Liver (tissue), 9 donors: ENCODE data around the gene MARK3. TPM values are rescaled to one million over a fixed set of nuclear protein-coding genes. Genes with fewer than 3 reads are reported as not detected.

Source experiments
- DNase-seq: peaks from one replicate; pipeline ENCODE4 v3.0.0-alpha.2; 2017; ENCODE audit warnings: low spot score
- H3K27ac ChIP-seq, 2 donors: one replicate each; pipeline ENCODE4 v1.7.0; 2013; ENCODE audit warnings: inconsistent platforms in 2 of 2, low read length in 2 of 2, control low read depth in 1 of 2, low read depth in 1 of 2, mild to moderate bottlenecking in 1 of 2
- H3K27me3 ChIP-seq, 4 donors: one replicate each; pipeline versions ENCODE4 v1.6.1 to v1.7.0; 2013; ENCODE audit warnings: low read length in 3 of 4, inconsistent platforms in 1 of 4, mild to moderate bottlenecking in 1 of 4, moderate library complexity in 1 of 4; ENCODE audit not compliant: control insufficient read depth in 4 of 4, insufficient read depth in 4 of 4
- H3K36me3 ChIP-seq, 4 donors: one replicate each; pipeline versions ENCODE4 v1.6.1 to v1.7.0; 2013; ENCODE audit warnings: low read length in 3 of 4, mild to moderate bottlenecking in 3 of 4, low read depth in 1 of 4, moderate library complexity in 1 of 4; ENCODE audit not compliant: control insufficient read depth in 4 of 4, insufficient read depth in 3 of 4
- H3K4me1 ChIP-seq, 4 donors: one replicate each; pipeline versions ENCODE4 v1.6.1 to v1.7.0; 2013; ENCODE audit warnings: low read length in 3 of 4, mild to moderate bottlenecking in 3 of 4, moderate library complexity in 1 of 4; ENCODE audit not compliant: control insufficient read depth in 4 of 4, insufficient read depth in 4 of 4
- H3K4me3 ChIP-seq, 3 donors: one replicate each; pipeline versions ENCODE4 v1.6.1 to v1.7.0; 2013; ENCODE audit warnings: low read length in 3 of 3, control low read depth in 1 of 3, low read depth in 1 of 3, mild to moderate bottlenecking in 1 of 3
- H3K9ac ChIP-seq, 2 donors: one replicate each; pipeline ENCODE4 v1.7.0; 2013; ENCODE audit warnings: low read length in 2 of 2, mild to moderate bottlenecking in 2 of 2, moderate library complexity in 2 of 2, control low read depth in 1 of 2, low read depth in 1 of 2
- H3K9me3 ChIP-seq, 4 donors: one replicate each; pipeline versions ENCODE4 v1.6.1 to v1.7.0; 2013; ENCODE audit warnings: low read length in 3 of 4; ENCODE audit not compliant: control insufficient read depth in 4 of 4
- EGR1 ChIP-seq, 2 donors: IDR thresholded peaks; 2 replicates each; pipeline ENCODE4 v1.6.1; 2016 to 2018; ENCODE audit warnings: antibody characterized with exemption in 2 of 2, low read depth in 2 of 2
- HNF4A ChIP-seq, 2 donors: conservative IDR thresholded peaks; 2 replicates each; pipeline ENCODE4 v1.6.1; 2016; ENCODE audit warnings: antibody characterized with exemption in 2 of 2, mild to moderate bottlenecking in 2 of 2
- HNF4G ChIP-seq: IDR thresholded peaks from 2 replicates; pipeline ENCODE4 v1.6.1; 2016; ENCODE audit warnings: antibody characterized with exemption
- NR2F2 ChIP-seq: IDR thresholded peaks from 2 replicates; pipeline ENCODE4 v1.6.1; 2016; ENCODE audit warnings: antibody characterized with exemption
- RAD21 ChIP-seq, 2 donors: IDR thresholded peaks; 2 replicates each; pipeline ENCODE4 v1.6.1; 2016; ENCODE audit warnings: antibody characterized with exemption in 2 of 2, mild to moderate bottlenecking in 2 of 2
- RXRA ChIP-seq, 2 donors: IDR thresholded peaks; 2 replicates each; pipeline ENCODE4 v1.6.1; 2017 to 2018; ENCODE audit warnings: antibody characterized with exemption in 2 of 2, mild to moderate bottlenecking in 1 of 2
- SP1 ChIP-seq: IDR thresholded peaks from 2 replicates; pipeline ENCODE4 v1.6.1; 2018; ENCODE audit warnings: antibody characterized with exemption, mild to moderate bottlenecking
- YY1 ChIP-seq: IDR thresholded peaks from 2 replicates; pipeline ENCODE4 v1.6.1; 2016; ENCODE audit warnings: antibody characterized with exemption, mild to moderate bottlenecking
- WGBS: extraction: QIAGEN DNeasy Blood & Tissue Kit; methylation state at CpG from one replicate; pipeline ENCODE4 v1.1.7; 2013; 5-methylcytosine and 5-hydroxymethylcytosine counted together
- polyA plus RNA-seq, 2 donors: library from polyadenylated mRNA; stranded (reverse) in 1 of 2; unstranded in 1 of 2; fragments of 200-250 nt in 1 of 2; fragments of >200 nt in 1 of 2; fragmentation: Nextera tagmentation in 1 of 2; extraction: Ambion mirVana in 1 of 2; gene quantifications; one replicate each; pipeline versions ENCODE4 v1.2.1 to v1.2.3, GENCODE V29; 2013 to 2015
- total RNA-seq, 2 donors: library from RNA; depleted of rRNA; stranded (reverse); fragments of >200 nt; gene quantifications; one replicate each; pipeline ENCODE4 v1.2.3, GENCODE V29; 2014
- TF ChIP-seq, protein P1 (sequence below): IDR thresholded peaks from 2 replicates; pipeline ENCODE4 v1.6.1; 2016; ENCODE audit warnings: antibody characterized with exemption
- TF ChIP-seq, protein P2 (sequence below): fragments of 150-350 bp; IDR thresholded peaks from 2 replicates; pipeline ENCODE4 v1.5.1; 2017; ENCODE audit warnings: improper control_type of control experiment, low read depth, low read length; ENCODE audit not compliant: missing input control
- TF ChIP-seq, protein P3 (sequence below): IDR thresholded peaks from 2 replicates; pipeline ENCODE4 v1.6.1; 2016; ENCODE audit warnings: antibody characterized with exemption, mild to moderate bottlenecking
- TF ChIP-seq, protein P4 (sequence below): IDR thresholded peaks from 2 replicates; pipeline ENCODE4 v1.6.1; 2016; ENCODE audit warnings: antibody characterized with exemption
- donor health status: healthy.
- donor health status: healthy.
- donor health status: healthy.
- donor health status: healthy.
- donor health status: healthy.

MARK3 gene
- total and polyA plus RNA-seq, 4 donors = 14.1 to 86.0 (median 33.0) TPM

DNA sequence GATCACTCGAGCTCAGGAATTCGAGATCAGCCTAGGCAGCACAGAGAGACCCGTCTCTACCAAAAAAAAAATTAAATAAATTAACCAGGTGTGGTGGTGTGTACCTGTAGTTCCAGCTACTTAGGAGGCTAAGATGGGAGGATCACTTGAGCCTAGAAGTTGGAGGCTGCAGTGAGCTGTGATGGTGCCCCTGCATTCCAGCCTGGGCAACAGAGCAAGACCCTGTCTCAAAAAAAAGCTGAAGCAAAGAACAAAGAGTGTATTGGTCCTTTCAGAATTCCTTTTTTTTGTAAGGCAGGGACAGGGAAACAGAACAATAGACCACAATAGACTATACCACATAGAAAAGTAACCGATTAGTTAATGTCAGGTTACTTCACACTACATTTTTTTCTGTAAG, 47.4 kb downstream of the MARK3 start:
- Histone ChIP-seq H3K9ac (no peak overlapping the region), H3K4me3 (no peak overlapping the region), H3K27me3 (no peaks in the 10 kb centered on the region), H3K36me3 (peaks cover 0 to 4% (median 0%) of the 10 kb centered on the region in 4 donors), H3K27ac (no peak overlapping the region), H3K9me3 (no peaks in the 10 kb centered on the region), H3K4me1 (peaks cover 0 to 3% (median under 1%) of the 10 kb centered on the region in 4 donors)
- DNase-seq = no peak
- no peak for TF ChIP-seq RXRA (IDR thresholded peaks at IDR 0.05)
- no peak for TF ChIP-seq SP1
- 98% methylated on average over 4 of the region's 4 CpGs for WGBS

DNA sequence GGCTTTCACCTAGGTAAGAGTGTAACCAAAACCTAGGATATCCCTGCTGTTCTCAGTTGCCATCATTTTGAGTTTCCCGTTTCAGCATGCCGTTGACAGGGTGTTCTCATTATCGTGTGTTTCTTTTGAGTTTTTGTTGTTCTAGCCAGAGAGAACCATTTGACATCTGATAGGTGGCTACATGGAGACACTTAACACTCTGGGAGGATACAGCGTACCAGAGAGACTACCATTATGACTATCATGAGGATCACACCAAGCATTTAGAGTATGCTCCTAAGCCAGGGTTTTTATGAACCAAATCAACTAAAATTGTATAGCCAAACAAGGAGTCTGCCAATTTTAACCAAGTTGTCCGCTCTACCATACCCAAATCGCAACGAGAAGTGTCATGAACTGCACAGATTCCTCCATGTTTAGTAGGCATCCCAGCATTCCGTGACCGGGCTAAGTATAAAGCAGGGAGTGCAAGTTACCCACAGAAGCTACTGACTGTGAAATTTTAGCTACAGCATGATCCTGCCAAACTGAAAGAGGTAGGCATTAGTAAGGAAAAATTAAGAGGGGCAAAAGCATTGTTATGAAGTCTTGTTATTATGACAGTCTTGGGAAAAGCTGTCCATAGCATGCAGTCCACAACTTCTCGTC, 48.8 kb downstream of the MARK3 start:
- Histone ChIP-seq H3K27me3 (no peaks in the 10 kb centered on the region), H3K27ac (no peak overlapping the region)

DNA sequence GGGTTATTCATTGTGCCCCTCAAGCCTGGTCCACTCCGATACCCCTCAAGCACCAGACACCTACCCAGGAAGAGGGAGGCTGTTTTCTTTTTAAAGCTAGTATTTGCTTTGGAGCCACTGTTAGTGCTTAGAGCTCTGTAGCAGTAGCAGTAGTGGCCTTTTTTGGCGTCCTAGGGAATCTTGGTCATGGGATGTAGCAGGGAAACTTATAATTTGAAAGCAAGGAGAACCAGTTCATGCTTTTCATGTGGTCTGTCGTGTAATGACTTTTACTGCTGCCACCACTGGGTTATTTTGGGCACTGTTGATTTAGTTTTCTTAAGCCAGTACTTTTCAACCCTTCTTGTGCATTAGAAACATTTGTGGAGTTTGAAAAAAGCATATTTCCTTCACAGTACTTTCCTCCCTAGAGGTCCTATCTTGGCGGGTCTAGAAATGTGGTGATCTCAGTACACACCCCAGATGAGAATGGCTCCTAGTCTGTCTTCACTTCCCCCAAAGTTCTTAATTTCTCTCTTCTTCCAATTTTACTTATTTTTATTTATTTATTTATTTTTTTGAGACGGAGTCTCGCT, 49.7 kb downstream of the MARK3 start:
- Histone ChIP-seq H3K9me3 (no peaks in the 10 kb centered on the region), H3K9ac (no peak overlapping the region), H3K4me1 (no peaks in the 10 kb centered on the region), H3K27me3 (no peaks in the 10 kb centered on the region), H3K36me3 (peaks cover 0 to 4% (median under 1%) of the 10 kb centered on the region in 4 donors), H3K4me3 (no peak overlapping the region), H3K27ac (no peak overlapping the region)
- 96% methylated on average over 6 of the region's 6 CpGs for WGBS
- no peak for DNase-seq
- TF ChIP-seq EGR1 (IDR thresholded peaks at IDR 0.05; ENCODE audit: low read depth in 2 of 2) (no peak), HNF4G (no peak), HNF4A (conservative IDR thresholded peaks at IDR 0.05) (no peak), NR2F2 (no peak), SP1 (no peak), YY1 (no peak), RAD21 (IDR thresholded peaks at IDR 0.05) (no peak)
- TF ChIP-seq, protein P1, sequence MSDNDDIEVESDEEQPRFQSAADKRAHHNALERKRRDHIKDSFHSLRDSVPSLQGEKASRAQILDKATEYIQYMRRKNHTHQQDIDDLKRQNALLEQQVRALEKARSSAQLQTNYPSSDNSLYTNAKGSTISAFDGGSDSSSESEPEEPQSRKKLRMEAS = no peak
- TF ChIP-seq, protein P2, sequence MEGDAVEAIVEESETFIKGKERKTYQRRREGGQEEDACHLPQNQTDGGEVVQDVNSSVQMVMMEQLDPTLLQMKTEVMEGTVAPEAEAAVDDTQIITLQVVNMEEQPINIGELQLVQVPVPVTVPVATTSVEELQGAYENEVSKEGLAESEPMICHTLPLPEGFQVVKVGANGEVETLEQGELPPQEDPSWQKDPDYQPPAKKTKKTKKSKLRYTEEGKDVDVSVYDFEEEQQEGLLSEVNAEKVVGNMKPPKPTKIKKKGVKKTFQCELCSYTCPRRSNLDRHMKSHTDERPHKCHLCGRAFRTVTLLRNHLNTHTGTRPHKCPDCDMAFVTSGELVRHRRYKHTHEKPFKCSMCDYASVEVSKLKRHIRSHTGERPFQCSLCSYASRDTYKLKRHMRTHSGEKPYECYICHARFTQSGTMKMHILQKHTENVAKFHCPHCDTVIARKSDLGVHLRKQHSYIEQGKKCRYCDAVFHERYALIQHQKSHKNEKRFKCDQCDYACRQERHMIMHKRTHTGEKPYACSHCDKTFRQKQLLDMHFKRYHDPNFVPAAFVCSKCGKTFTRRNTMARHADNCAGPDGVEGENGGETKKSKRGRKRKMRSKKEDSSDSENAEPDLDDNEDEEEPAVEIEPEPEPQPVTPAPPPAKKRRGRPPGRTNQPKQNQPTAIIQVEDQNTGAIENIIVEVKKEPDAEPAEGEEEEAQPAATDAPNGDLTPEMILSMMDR = no peak
- TF ChIP-seq, protein P3, sequence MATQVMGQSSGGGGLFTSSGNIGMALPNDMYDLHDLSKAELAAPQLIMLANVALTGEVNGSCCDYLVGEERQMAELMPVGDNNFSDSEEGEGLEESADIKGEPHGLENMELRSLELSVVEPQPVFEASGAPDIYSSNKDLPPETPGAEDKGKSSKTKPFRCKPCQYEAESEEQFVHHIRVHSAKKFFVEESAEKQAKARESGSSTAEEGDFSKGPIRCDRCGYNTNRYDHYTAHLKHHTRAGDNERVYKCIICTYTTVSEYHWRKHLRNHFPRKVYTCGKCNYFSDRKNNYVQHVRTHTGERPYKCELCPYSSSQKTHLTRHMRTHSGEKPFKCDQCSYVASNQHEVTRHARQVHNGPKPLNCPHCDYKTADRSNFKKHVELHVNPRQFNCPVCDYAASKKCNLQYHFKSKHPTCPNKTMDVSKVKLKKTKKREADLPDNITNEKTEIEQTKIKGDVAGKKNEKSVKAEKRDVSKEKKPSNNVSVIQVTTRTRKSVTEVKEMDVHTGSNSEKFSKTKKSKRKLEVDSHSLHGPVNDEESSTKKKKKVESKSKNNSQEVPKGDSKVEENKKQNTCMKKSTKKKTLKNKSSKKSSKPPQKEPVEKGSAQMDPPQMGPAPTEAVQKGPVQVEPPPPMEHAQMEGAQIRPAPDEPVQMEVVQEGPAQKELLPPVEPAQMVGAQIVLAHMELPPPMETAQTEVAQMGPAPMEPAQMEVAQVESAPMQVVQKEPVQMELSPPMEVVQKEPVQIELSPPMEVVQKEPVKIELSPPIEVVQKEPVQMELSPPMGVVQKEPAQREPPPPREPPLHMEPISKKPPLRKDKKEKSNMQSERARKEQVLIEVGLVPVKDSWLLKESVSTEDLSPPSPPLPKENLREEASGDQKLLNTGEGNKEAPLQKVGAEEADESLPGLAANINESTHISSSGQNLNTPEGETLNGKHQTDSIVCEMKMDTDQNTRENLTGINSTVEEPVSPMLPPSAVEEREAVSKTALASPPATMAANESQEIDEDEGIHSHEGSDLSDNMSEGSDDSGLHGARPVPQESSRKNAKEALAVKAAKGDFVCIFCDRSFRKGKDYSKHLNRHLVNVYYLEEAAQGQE = no peak
- TF ChIP-seq, protein P4, sequence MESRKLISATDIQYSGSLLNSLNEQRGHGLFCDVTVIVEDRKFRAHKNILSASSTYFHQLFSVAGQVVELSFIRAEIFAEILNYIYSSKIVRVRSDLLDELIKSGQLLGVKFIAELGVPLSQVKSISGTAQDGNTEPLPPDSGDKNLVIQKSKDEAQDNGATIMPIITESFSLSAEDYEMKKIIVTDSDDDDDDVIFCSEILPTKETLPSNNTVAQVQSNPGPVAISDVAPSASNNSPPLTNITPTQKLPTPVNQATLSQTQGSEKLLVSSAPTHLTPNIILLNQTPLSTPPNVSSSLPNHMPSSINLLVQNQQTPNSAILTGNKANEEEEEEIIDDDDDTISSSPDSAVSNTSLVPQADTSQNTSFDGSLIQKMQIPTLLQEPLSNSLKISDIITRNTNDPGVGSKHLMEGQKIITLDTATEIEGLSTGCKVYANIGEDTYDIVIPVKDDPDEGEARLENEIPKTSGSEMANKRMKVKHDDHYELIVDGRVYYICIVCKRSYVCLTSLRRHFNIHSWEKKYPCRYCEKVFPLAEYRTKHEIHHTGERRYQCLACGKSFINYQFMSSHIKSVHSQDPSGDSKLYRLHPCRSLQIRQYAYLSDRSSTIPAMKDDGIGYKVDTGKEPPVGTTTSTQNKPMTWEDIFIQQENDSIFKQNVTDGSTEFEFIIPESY = no peak

More for the DNA sequence above, 48.8 kb downstream of the MARK3 start:
- no peaks in the 10 kb centered on the region for H3K9me3 ChIP-seq
- no peak for TF ChIP-seq RAD21 (IDR thresholded peaks at IDR 0.05)
- TF ChIP-seq HNF4A (conservative IDR thresholded peaks at IDR 0.05) = no peak
- TF ChIP-seq, protein P3 = no peak
- TF ChIP-seq NR2F2 = no peak
- no peak for DNase-seq
- WGBS = 93% methylated on average over 10 of the region's 10 CpGs
- H3K4me1 ChIP-seq = peaks cover 0 to 2% (median under 1%) of the 10 kb centered on the region in 4 donors
- H3K4me3 ChIP-seq = no peak overlapping the region
- no peak overlapping the region for H3K9ac ChIP-seq
- H3K36me3 ChIP-seq = peaks cover 0 to 4% (median under 1%) of the 10 kb centered on the region in 4 donors
